ENCODE data around the gene MLLT3.

GRCh38 chr9:20636888-20637440, 14.7 kb upstream of the MLLT3 start:
- TF ChIP-seq CTCF (IDR thresholded peaks at IDR 0.05; ENCODE audit: borderline replicate concordance, extremely low read depth, low read length, poor library complexity, severe bottlenecking) (no peak), EZH2 (IDR thresholded peaks at IDR 0.05; ENCODE audit: borderline replicate concordance, low read depth, low read length, severe bottlenecking) (no peak)

Data from DND-41 (cell line).